Transverse colon (tissue), 4 donors: ENCODE data around the gene RBM8A. TPM values are rescaled to one million over a fixed set of nuclear protein-coding genes. Genes with fewer than 3 reads are reported as not detected.

Experiments used
- DNase-seq: peaks from one replicate; pipeline ENCODE4 v3.0.0-alpha.2; 2019
- H3K27ac ChIP-seq, 4 donors: fragments of 200-600 bp; sonication (generic); 2 replicates each; pipeline ENCODE4 v1.5.1; 2016 to 2018; ENCODE audit warnings: inconsistent platforms in 4 of 4
- H3K27me3 ChIP-seq: fragments of 200-600 bp; sonication (generic); 2 replicates; pipeline ENCODE4 v1.5.1; 2017; ENCODE audit warnings: inconsistent platforms
- H3K36me3 ChIP-seq, 4 donors: fragments of 200-600 bp; sonication (generic); 2 replicates each; pipeline ENCODE4 v1.5.1; 2017 to 2019; ENCODE audit warnings: inconsistent platforms in 4 of 4
- H3K4me1 ChIP-seq, 4 donors: fragments of 200-600 bp; sonication (generic); 2 replicates each; pipeline ENCODE4 v1.5.1; 2017 to 2020; ENCODE audit warnings: inconsistent platforms in 4 of 4
- H3K4me3 ChIP-seq, 4 donors: fragments of 200-600 bp; sonication (generic); 1 replicate in 1 of 4; 2 replicates in 3 of 4; pipeline versions ENCODE4 v1.5.1 to v1.6.1; 2017 to 2019; ENCODE audit warnings: inconsistent platforms in 4 of 4
- H3K9me3 ChIP-seq, 2 donors: fragments of 200-600 bp; sonication (generic); 2 replicates each; pipeline ENCODE4 v1.5.1; 2017 to 2019; ENCODE audit warnings: inconsistent platforms in 2 of 2
- EP300 ChIP-seq: sonication (generic); formaldehyde crosslinking; IDR thresholded peaks from one replicate; pipeline ENCODE4 v1.6.1; 2017; ENCODE audit warnings: antibody characterized with exemption, low read depth
- POLR2A ChIP-seq: fragments of 450-650 bp; IDR thresholded peaks from one replicate; pipeline ENCODE4 v1.6.1; 2016; ENCODE audit warnings: antibody characterized with exemption, mild to moderate bottlenecking, moderate library complexity
- POLR2AphosphoS5 ChIP-seq, 3 donors: sonication (generic); formaldehyde crosslinking; IDR thresholded peaks; one replicate each; pipeline ENCODE4 v1.6.1; 2016; ENCODE audit warnings: antibody characterized with exemption in 3 of 3
- WGBS, 2 donors: methylation state at CpG; one replicate each; pipeline ENCODE4 v1.1.5; 2018; ENCODE audit warnings: low coverage in 1 of 2; 5-methylcytosine and 5-hydroxymethylcytosine counted together
- in situ Hi-C, 4 donors: fragments of 200-750 bp; cut with MboI; loops; one replicate each; pipeline versions ENCODE4 v1.15.0 to v1.15.1; 2017; ENCODE audit warnings: low sequenced_read_pairs in 3 of 4, low pct_ligation_motif_present in 1 of 4, low pct_unique_long_range_greater_than_20kb in 1 of 4
- intact Hi-C: fragments of 100-400 bp; cut with DNase I; formaldehyde crosslinking; loops from one replicate; pipeline ENCODE4 v1.15.1; 2023; ENCODE audit warnings: low total_unique reads
- total RNA-seq, 4 donors: library from RNA; depleted of rRNA; stranded (reverse); fragments of >200 nt; gene quantifications; one replicate each; pipeline ENCODE4 v1.1.0, GENCODE V29; 2016
- TF ChIP-seq, protein P1 (sequence below), 5 experiments: fragments of 200-600 bp in 3 of 5; fragments of 450-650 bp in 2 of 5; sonication (generic) in 3 of 5; IDR thresholded peaks; 1 replicate in 2 of 5; 2 replicates in 3 of 5; pipeline ENCODE4 v1.5.1; 2016 to 2017; ENCODE audit warnings: antibody characterized with exemption in 5 of 5, inconsistent platforms in 3 of 5, mild to moderate bottlenecking in 2 of 5, moderate library complexity in 1 of 5

The RBM8A gene
- total RNA-seq, 4 donors from 2014 or later = 23.6 to 122 (median 99.1) TPM

DNA sequence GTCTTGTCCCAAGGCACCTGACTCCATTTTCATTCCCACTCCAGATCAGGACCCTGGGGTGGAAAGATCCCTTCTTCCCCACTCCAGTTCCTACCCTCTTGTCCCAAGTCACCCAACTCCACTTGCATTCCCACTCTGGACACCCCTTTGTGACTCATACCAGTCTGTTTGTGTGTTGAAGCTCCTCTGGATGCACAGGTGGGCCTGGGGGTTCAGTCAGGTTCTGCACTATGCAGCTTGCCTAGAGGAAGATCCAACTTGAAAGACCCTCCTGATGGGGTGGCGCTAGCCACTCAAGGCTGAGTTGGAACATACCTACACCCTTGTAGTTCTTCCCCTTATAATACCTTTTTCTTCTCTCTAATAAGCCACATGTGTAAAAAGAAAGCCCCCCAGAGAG, 31.8 kb downstream of the RBM8A start:
- DNase-seq = no peak
- no peaks in the 10 kb centered on the region for H3K9me3 ChIP-seq
- H3K4me1 ChIP-seq = peaks cover 14 to 24% (median 19%) of the 10 kb centered on the region in 4 donors
- no peaks in the 10 kb centered on the region for H3K27me3 ChIP-seq
- WGBS, 2 donors = 92% methylated on average over 1 of the region's 1 CpG; no CpG with 5 or more reads in 1 of the 2 donors
- H3K4me3 ChIP-seq = no peak overlapping the region
- TF ChIP-seq POLR2AphosphoS5 (IDR thresholded peaks at IDR 0.05) = no peak
- no peak for TF ChIP-seq POLR2A
- TF ChIP-seq, protein P1, sequence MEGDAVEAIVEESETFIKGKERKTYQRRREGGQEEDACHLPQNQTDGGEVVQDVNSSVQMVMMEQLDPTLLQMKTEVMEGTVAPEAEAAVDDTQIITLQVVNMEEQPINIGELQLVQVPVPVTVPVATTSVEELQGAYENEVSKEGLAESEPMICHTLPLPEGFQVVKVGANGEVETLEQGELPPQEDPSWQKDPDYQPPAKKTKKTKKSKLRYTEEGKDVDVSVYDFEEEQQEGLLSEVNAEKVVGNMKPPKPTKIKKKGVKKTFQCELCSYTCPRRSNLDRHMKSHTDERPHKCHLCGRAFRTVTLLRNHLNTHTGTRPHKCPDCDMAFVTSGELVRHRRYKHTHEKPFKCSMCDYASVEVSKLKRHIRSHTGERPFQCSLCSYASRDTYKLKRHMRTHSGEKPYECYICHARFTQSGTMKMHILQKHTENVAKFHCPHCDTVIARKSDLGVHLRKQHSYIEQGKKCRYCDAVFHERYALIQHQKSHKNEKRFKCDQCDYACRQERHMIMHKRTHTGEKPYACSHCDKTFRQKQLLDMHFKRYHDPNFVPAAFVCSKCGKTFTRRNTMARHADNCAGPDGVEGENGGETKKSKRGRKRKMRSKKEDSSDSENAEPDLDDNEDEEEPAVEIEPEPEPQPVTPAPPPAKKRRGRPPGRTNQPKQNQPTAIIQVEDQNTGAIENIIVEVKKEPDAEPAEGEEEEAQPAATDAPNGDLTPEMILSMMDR (IDR thresholded peaks at IDR 0.05) = no peak
- TF ChIP-seq EP300 = no peak
- H3K27ac ChIP-seq = no peak overlapping the region
- intact Hi-C loops = no loop called here
- in situ Hi-C loops = loop anchor here in 1 of 4 donors (25.0 kb wide), 1 partner anchor 117 kb away; the partner anchor contains the start of gene HJV
- H3K36me3 ChIP-seq = no peaks in the 10 kb centered on the region

DNA sequence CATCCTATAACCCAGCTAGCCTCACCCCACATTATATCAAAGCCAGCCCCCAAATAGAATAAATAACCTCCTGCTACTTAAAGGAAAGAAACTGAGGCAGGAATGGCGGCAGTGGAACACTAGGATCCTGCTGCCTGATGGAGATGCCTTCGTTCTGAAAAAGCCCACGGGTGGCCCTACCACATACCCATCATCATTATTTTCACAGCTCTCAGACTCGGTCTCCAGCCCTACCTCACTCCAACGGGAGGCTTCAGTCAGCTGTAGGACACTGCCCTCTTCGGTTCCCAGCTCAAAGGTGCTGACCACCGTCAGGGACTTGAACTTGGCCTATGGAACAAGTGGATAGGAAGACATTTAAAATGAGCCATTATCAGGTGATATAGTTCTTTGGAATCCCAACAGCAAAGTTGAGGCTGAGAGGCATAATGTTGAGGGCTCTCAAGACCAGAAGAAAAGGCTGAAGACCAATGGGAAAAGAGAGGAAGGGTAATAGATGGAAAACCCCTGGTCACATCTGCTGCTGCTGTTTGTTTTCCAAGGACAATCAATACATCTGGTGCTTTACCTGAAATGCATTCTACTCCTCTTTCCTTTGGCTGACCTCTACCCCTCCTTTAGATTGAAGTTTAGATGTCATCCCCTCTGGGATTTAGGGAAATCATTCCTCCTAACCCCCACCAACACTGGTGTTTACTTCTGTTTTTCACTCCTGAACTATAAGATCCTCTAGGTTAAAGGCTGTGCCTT, 33.8 kb downstream of the RBM8A start:
- no peak for DNase-seq
- intact Hi-C loops (no loop called here), in situ Hi-C loops (loop anchor here in 1 of 4 donors (25.0 kb wide), 1 partner anchor 119 kb away; the partner anchor contains the start of gene HJV)
- no peak for TF ChIP-seq POLR2AphosphoS5 (IDR thresholded peaks at IDR 0.05)
- TF ChIP-seq POLR2A = no peak
- TF ChIP-seq EP300 = no peak
- TF ChIP-seq, protein P1 (IDR thresholded peaks at IDR 0.05) = no peak
- Histone ChIP-seq H3K4me3 (no peak overlapping the region), H3K36me3 (no peaks in the 10 kb centered on the region), H3K9me3 (no peaks in the 10 kb centered on the region), H3K27ac (peak overlapping the region in 3 of 4 donors; percentile 81 to 83 (median 81)), H3K27me3 (no peaks in the 10 kb centered on the region), H3K4me1 (peaks cover 14 to 24% (median 19%) of the 10 kb centered on the region in 4 donors)
- 92% methylated on average over 7 of the region's 7 CpGs; no CpG with 5 or more reads in 1 of the 2 donors for WGBS, 2 donors

DNA sequence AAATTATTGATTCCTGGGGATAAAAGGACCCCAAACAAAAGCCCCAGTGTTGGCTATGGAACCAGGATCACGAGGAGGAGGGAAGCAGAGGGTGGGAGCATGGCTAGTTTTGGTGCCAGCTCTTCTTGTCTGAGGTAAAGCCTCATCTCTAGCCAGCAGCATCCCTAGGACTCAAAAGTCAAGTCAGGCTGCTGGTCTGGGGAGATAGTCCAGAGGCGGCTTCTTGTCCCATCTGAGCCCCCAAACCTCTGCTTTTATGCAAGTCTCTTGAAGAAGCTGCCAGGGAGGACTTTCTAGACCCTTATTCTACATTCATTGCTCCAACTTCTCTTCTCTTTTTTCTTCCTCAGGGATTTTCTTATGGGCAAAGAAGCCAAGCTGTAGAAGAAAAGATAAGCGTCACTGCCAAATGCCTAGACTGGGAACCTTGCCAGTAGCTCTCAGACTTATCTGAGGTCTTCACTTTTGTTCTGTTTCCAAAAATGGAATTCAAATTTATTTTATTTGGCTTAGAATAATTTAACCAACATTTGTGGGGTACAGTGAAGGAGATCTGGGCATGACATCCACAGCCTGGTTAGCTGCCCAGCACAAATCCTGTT, 34.7 kb downstream of the RBM8A start:
- intact Hi-C loops = no loop called here
- no peaks in the 10 kb centered on the region for H3K36me3 ChIP-seq
- peak overlapping the region in 1 of 4 donors; percentile 4 for H3K4me3 ChIP-seq
- no peaks in the 10 kb centered on the region for H3K9me3 ChIP-seq
- TF ChIP-seq EP300 (no peak), POLR2A (no peak), POLR2AphosphoS5 (IDR thresholded peaks at IDR 0.05) (no peak)
- WGBS, 2 donors = 63 to 100% methylated on average over 1 to 3 of the region's 3 CpGs
- in situ Hi-C loops = loop anchor here in 1 of 4 donors (25.0 kb wide), 1 partner anchor 120 kb away; the partner anchor contains the start of gene HJV
- DNase-seq = no peak
- peaks cover 14 to 24% (median 19%) of the 10 kb centered on the region in 4 donors for H3K4me1 ChIP-seq
- H3K27ac ChIP-seq = peak overlapping the region; percentile 81 to 83 (median 81)
- no peaks in the 10 kb centered on the region for H3K27me3 ChIP-seq

DNA sequence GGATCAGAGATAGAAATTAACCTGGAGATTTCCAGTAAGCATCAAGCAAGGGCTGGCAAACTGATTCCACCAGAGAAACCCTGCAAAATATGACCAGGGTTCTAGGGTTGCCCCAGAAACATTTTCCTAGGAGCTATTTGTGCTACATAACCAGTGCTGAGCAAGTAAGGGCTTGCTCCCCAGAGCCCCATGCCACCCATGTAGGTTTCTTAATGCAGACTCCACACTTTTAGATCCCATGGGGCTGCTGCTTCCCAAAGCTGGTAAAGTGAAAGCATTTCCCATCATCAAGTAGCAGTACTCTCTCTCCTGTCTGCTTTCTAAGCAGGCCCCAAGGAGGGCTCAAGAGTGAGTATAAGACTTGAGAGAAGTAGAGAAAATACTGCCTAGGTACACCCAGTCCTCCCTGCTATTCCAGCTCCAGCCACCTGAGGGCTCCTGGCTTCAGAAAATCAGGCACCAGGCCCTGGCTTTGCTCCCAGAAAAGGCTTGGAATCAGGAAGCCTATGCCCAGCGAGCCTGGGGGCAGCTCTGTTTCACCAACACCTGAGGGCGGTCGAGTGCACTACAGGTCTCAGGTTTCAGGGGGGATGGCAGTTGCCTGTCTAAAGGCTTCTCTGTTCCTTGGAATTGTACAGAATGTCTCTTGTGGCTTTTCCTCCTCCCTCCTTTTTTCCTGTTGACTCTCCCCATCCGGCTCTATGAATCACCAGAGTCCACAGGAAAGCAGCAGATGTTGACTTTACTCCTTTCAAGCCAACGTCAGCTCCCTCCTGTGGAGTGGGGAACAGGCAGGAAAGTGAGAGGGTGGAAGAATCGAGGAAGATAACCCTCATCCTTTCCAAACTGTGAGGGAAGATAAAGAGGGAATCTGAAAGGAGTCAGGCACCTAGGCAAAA, 35.4 kb downstream of the RBM8A start:
- 8% methylated on average over 6 of the region's 6 CpGs; no CpG with 5 or more reads in 1 of the 2 donors for WGBS, 2 donors
- Histone ChIP-seq H3K4me3 (peak overlapping the region in 1 of 4 donors; percentile 4), H3K27me3 (no peaks in the 10 kb centered on the region), H3K36me3 (no peaks in the 10 kb centered on the region), H3K27ac (peak overlapping the region; percentile 81 to 83 (median 81)), H3K4me1 (peaks cover 14 to 24% (median 19%) of the 10 kb centered on the region in 4 donors), H3K9me3 (no peaks in the 10 kb centered on the region)
- TF ChIP-seq POLR2A (peak; percentile 27), EP300 (no peak), POLR2AphosphoS5 (IDR thresholded peaks at IDR 0.05) (peak in 1 of 3 donors; percentile 74)
- TF ChIP-seq, protein P1 (IDR thresholded peaks at IDR 0.05) = peak; percentile 91 to 98 (median 93)
- DNase-seq = peak; percentile 94
- intact Hi-C loops (no loop called here), in situ Hi-C loops (loop anchor here in 1 of 4 donors (25.0 kb wide), 1 partner anchor 120 kb away; the partner anchor contains the start of gene HJV)
